GM12874 (cell line): ENCODE results near the gene DUOX2.
A peak's percentile ranks its signal among the peaks of the same experiment; 100 is the strongest.

ENCODE experiments used
- TF ChIP-seq, protein P1 (sequence below): IDR thresholded peaks from 2 replicates; pipeline ENCODE4 v1.5.1; 2011; ENCODE audit warnings: low read depth, mild to moderate bottlenecking, control low read depth, low read length, moderate library complexity; ENCODE audit not compliant: insufficient read depth

DUOX2 gene

GRCh38 chr15:45114076-45114750 lies at the start of gene DUOX2, which contains the start of gene DUOXA2:
TSS of gene DUOX2 (minus strand) at chr15:45114172. CDS start at chr15:45113411, 761 bp downstream.
TSS of gene DUOXA2 (plus strand) at chr15:45114326. CDS start at chr15:45114606, 280 bp downstream.
- TF ChIP-seq, protein P1, sequence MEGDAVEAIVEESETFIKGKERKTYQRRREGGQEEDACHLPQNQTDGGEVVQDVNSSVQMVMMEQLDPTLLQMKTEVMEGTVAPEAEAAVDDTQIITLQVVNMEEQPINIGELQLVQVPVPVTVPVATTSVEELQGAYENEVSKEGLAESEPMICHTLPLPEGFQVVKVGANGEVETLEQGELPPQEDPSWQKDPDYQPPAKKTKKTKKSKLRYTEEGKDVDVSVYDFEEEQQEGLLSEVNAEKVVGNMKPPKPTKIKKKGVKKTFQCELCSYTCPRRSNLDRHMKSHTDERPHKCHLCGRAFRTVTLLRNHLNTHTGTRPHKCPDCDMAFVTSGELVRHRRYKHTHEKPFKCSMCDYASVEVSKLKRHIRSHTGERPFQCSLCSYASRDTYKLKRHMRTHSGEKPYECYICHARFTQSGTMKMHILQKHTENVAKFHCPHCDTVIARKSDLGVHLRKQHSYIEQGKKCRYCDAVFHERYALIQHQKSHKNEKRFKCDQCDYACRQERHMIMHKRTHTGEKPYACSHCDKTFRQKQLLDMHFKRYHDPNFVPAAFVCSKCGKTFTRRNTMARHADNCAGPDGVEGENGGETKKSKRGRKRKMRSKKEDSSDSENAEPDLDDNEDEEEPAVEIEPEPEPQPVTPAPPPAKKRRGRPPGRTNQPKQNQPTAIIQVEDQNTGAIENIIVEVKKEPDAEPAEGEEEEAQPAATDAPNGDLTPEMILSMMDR = no peak

GRCh38 chr15:45163508-45163856 lies 49.5 kb upstream of the DUOX2 start:
- TF ChIP-seq, protein P1 = no peak

GRCh38 chr15:45162771-45163507 lies 49.0 kb upstream of the DUOX2 start:
- TF ChIP-seq, protein P1 = peak; percentile 94

GRCh38 chr15:45161666-45162065 lies 47.7 kb upstream of the DUOX2 start:
- TF ChIP-seq, protein P1 = no peak

DNA sequence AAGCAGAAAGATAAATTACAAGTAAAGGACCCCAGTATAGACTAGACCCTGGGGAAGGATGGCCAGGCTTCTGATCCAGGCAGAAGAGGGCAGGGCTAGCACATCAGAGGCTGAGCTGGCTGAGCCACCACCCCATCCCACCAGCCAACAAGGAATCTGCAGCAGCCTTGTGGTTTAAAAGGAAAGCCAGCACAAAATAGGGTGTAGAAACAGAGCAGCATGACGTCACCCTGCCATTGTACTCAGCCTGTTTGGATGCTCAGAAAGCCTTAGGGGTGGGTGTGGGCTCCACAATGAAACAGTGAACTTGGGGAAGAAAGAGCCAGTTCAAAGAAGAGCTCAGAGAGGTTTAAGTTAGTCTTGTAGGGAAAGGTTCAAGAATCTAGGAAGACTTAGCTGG lies 44.0 kb upstream of the DUOX2 start:
- TF ChIP-seq, protein P1 = no peak

- TF ChIP-seq, protein P1 = no peak
Observed at GRCh38 chr15:45156744-45157455, 42.9 kb upstream of the DUOX2 start.

- TF ChIP-seq, protein P1 = no peak
Observed at GRCh38 chr15:45155739-45156138, 41.8 kb upstream of the DUOX2 start.
